Measurements from ENCODE around the gene SGCD.

The SGCD gene

GRCh38 chr5:156481741-156482140 is 154.8 kb downstream of the SGCD start:
- H3K27ac ChIP-seq, result no peak overlapping the region
- ChIA-PET POLR2A (ENCODE audit: low non-redundant PET) (no interaction called here), CTCF (no interaction called here)
- DNase-seq (ENCODE audit: low spot score), result no peak
- TF ChIP-seq, protein P1, sequence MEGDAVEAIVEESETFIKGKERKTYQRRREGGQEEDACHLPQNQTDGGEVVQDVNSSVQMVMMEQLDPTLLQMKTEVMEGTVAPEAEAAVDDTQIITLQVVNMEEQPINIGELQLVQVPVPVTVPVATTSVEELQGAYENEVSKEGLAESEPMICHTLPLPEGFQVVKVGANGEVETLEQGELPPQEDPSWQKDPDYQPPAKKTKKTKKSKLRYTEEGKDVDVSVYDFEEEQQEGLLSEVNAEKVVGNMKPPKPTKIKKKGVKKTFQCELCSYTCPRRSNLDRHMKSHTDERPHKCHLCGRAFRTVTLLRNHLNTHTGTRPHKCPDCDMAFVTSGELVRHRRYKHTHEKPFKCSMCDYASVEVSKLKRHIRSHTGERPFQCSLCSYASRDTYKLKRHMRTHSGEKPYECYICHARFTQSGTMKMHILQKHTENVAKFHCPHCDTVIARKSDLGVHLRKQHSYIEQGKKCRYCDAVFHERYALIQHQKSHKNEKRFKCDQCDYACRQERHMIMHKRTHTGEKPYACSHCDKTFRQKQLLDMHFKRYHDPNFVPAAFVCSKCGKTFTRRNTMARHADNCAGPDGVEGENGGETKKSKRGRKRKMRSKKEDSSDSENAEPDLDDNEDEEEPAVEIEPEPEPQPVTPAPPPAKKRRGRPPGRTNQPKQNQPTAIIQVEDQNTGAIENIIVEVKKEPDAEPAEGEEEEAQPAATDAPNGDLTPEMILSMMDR (conservative IDR thresholded peaks at IDR 0.05; ENCODE audit: low read depth), result no peak

DNA sequence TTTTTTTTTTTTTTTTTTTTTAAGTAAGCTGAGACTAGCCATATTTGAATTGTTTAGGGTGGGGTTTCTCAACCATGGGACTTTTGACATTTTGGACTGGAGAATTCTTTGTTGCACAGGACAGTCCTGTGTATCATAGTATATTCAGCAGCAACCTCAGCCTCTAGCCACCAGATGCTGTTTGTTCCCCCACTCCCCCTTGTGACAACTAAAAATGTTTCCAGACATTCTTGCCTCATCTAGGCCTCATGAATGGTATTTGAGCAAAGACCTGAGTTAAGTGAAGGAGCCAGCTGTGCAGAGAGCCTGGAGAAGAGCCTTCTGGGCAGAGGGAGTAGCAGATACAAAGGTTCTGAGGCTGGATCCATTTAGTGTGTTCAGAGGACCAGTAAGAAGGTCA is 155.9 kb downstream of the SGCD start:
- TF ChIP-seq, protein P1 (conservative IDR thresholded peaks at IDR 0.05; ENCODE audit: low read depth), result no peak
- DNase-seq (ENCODE audit: low spot score), result no peak
- no peak overlapping the region for H3K27ac ChIP-seq
- POLR2A ChIA-PET (ENCODE audit: low non-redundant PET), result no interaction called here
- CTCF ChIA-PET, result no interaction called here

DNA sequence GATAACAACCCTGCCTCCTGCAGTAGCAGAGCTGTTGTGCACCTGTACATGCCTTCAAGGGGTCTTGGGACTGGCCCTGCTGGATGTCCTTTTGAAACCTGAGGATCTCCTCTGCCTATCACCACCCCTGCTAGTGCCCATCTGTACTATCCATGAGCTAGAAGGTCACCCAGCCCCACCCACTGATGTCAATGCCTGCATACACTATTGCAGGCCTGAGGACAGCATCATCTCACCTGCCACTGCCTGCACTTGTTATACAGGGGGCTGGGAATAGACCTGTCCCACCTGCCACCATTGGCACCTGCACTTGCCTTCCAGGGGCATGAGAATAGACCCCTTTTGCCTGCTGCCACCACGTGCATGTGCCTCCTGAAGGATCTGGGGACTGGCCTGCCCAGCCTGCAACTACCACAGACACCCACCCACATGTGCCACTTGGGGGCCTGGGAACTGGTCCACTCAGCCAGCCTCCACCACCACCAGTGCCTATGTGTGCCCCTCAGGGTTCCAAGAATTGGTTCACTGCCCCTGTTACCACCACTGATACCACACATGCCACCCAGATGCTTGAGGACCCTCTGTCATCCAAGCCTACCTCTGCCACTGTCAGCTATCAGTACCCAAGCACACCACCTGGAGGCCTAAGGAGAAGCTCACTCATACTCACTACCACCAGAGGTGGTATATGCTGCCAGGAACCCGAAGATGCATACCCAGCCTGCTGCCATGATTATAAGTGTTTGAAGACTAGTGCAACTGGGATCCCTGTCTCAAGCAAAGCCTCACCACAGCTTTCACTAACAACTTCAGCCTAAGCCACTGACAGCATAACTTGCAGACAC is 159.7 kb downstream of the SGCD start:
- TF ChIP-seq, protein P1 (conservative IDR thresholded peaks at IDR 0.05; ENCODE audit: low read depth), result no peak
- H3K27ac ChIP-seq, result no peak overlapping the region
- no peak for DNase-seq (ENCODE audit: low spot score)
- CTCF ChIA-PET, result no interaction called here
- POLR2A ChIA-PET (ENCODE audit: low non-redundant PET), result no interaction called here

- CTCF ChIA-PET, result interaction anchor here (0.6 kb wide), 1 partner anchor 499 kb away, joined by 4 read pairs; no protein-coding TSS in a partner anchor
- no peak overlapping the region for H3K27ac ChIP-seq
- DNase-seq (ENCODE audit: low spot score), result no peak
- POLR2A ChIA-PET (ENCODE audit: low non-redundant PET), result no interaction called here
- TF ChIP-seq, protein P1 (conservative IDR thresholded peaks at IDR 0.05; ENCODE audit: low read depth), result no peak
These were observed 164.8 kb downstream of the SGCD start for GRCh38 chr5:156491766-156492165.

DNA sequence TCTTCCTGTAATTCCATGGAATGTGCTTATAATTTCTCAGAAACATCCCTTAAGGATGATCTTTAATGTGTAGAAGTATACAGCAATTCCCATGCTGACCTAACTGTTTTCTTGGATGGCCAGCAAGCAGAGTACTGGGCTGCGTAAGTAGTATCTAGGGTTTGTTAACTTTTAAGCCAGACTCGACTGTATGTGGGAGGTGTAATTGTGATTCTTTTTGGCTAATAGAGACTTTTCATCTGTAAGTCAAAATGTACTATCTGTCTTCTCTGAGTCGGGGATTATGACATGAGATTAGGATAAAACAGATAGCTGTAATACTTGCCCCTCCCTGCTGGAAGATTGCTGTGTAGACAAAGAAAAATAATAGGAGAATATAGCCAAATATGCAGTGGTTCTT is 169.3 kb downstream of the SGCD start:
- no peak for DNase-seq (ENCODE audit: low spot score)
- H3K27ac ChIP-seq, result no peak overlapping the region
- ChIA-PET CTCF (interaction anchor here (0.6 kb wide), 1 partner anchor 652 kb away, joined by 3 read pairs; no protein-coding TSS in a partner anchor), POLR2A (ENCODE audit: low non-redundant PET) (no interaction called here)
- TF ChIP-seq, protein P1 (conservative IDR thresholded peaks at IDR 0.05; ENCODE audit: low read depth), result no peak

DNA sequence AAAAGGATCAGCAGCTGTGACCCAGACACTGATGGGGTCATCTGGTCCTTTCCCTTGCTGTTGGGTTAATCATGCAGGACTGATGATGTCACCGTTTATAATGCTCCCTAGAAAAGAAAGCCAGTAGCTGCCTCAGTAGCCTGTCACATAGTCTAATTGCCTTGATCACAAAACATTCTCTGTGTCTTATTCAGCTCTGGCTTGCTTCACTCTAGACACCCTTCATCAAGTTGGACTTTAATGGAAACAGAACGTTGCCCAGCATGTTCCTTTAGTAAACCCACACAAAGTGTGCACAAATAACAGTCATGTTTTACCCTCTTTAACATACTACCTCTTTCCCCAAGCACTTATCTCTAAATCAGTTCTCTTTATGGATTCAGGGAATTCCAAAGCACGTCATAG is 170.8 kb downstream of the SGCD start:
- ChIA-PET POLR2A (ENCODE audit: low non-redundant PET) (no interaction called here), CTCF (no interaction called here)
- TF ChIP-seq, protein P1 (conservative IDR thresholded peaks at IDR 0.05; ENCODE audit: low read depth), result no peak
- no peak for DNase-seq (ENCODE audit: low spot score)
- no peak overlapping the region for H3K27ac ChIP-seq

Measured in RWPE1 (cell line).